Astrocyte of the spinal cord (primary cell): ENCODE data around the gene RALGPS2.
"Not testable (repeated sequence)": the region's sequence is repeated elsewhere in the genome, so short reads cannot be mapped to it uniquely, and the experiment has no call there.

Experiments
- DNase-seq: peaks from one replicate; pipeline ENCODE4 v3.0.0; 2011; ENCODE audit warnings: low read depth, low spot score
- H3K4me3 ChIP-seq: 2 replicates; pipeline ENCODE4 v1.5.1; 2011; ENCODE audit warnings: low read depth, mild to moderate bottlenecking, low read length, moderate library complexity
- CTCF ChIP-seq: IDR thresholded peaks from 2 replicates; pipeline ENCODE4 v1.5.1; 2012; ENCODE audit warnings: low read depth, mild to moderate bottlenecking, low read length, inconsistent platforms
- in situ Hi-C: cut with HindIII; loops from 2 replicates; pipeline ENCODE4 v1.10.0; 2017; ENCODE audit warnings: low sequenced_read_pairs

Gene RALGPS2

GRCh38 chr1:178844436-178844835 is 119.4 kb downstream of the RALGPS2 start:
- in situ Hi-C loops = no loop called here
- no peak for DNase-seq
- no peak overlapping the region for H3K4me3 ChIP-seq
- no peak for TF ChIP-seq CTCF

- no peak for DNase-seq
- in situ Hi-C loops = no loop called here
- TF ChIP-seq CTCF = no peak
- H3K4me3 ChIP-seq = no peak overlapping the region
Measured at GRCh38 chr1:178846306-178846705, 121.3 kb downstream of the RALGPS2 start.

- in situ Hi-C loops = no loop called here
- H3K4me3 ChIP-seq = no peak overlapping the region
- peak; percentile 88 for DNase-seq
- TF ChIP-seq CTCF = no peak
Measured at GRCh38 chr1:178847396-178847849, 122.4 kb downstream of the RALGPS2 start.

GRCh38 chr1:178847919-178848318 is 122.9 kb downstream of the RALGPS2 start:
- H3K4me3 ChIP-seq, DNase-seq, in situ Hi-C loops: not testable (repeated sequence)

GRCh38 chr1:178849918-178850317 is 124.9 kb downstream of the RALGPS2 start:
- no peak for DNase-seq
- no peak overlapping the region for H3K4me3 ChIP-seq
- no peak for TF ChIP-seq CTCF
- in situ Hi-C loops = no loop called here

GRCh38 chr1:178857126-178857525 is 132.1 kb downstream of the RALGPS2 start:
- DNase-seq = no peak
- in situ Hi-C loops = no loop called here
- no peak overlapping the region for H3K4me3 ChIP-seq
- no peak for TF ChIP-seq CTCF

- in situ Hi-C loops = no loop called here
- TF ChIP-seq CTCF = no peak
- DNase-seq = no peak
- no peak overlapping the region for H3K4me3 ChIP-seq
Measured at GRCh38 chr1:178862416-178862815, 137.4 kb downstream of the RALGPS2 start.
